Common myeloid progenitor, CD34-positive (primary cell): ENCODE data around the gene GRID2.
"Not testable (repeated sequence)": the region's sequence is repeated elsewhere in the genome, so short reads cannot be mapped to it uniquely, and the experiment has no call there.

Source experiments
- CTCF ChIA-PET: fragments of 350-600 bp; sonication (Branson Sonifier 250); formaldehyde crosslinking; loops from one replicate; lab custom pipeline; 2021; ENCODE audit warnings: antibody characterized with exemption; lab: Charles Lee
- POLR2A ChIA-PET: fragments of 350-600 bp; sonication (Branson Sonifier 250); formaldehyde crosslinking; loops from one replicate; lab custom pipeline; 2021; ENCODE audit warnings: antibody characterized with exemption; lab: Charles Lee
- DNase-seq, 3 donors: peaks; one replicate each; pipeline versions ENCODE4 v3.0.0 to v3.0.0-alpha.2; 2013
- H3K27ac ChIP-seq, 2 experiments: 1 replicate in 1 of 2; 2 replicates in 1 of 2; pipeline ENCODE4 v1.7.0; 2013; ENCODE audit warnings: inconsistent platforms in 2 of 2, low read length in 2 of 2, mild to moderate bottlenecking in 2 of 2, low read depth in 1 of 2, moderate library complexity in 1 of 2; ENCODE audit not compliant: severe bottlenecking in 2 of 2, insufficient read depth in 1 of 2, poor library complexity in 1 of 2
- H3K27me3 ChIP-seq, 5 experiments: replicated peaks in 2 of 5; 1 replicate in 3 of 5; 2 replicates in 2 of 5; pipeline versions ENCODE4 v1.6.1 to v1.7.0; 2013; ENCODE audit warnings: low read length in 4 of 5, mild to moderate bottlenecking in 2 of 5, moderate library complexity in 2 of 5, inconsistent platforms in 1 of 5; ENCODE audit not compliant: insufficient read depth in 5 of 5, control insufficient read depth in 4 of 5
- H3K36me3 ChIP-seq, 4 experiments: 1 replicate in 2 of 4; 2 replicates in 2 of 4; pipeline versions ENCODE4 v1.6.1 to v1.7.0; 2013; ENCODE audit warnings: low read length in 3 of 4, control low read depth in 1 of 4, mild to moderate bottlenecking in 1 of 4; ENCODE audit not compliant: control insufficient read depth in 4 of 4, insufficient read depth in 4 of 4
- H3K4me1 ChIP-seq, 4 experiments: 1 replicate in 3 of 4; 2 replicates in 1 of 4; pipeline versions ENCODE4 v1.6.1 to v1.7.1; 2013; ENCODE audit warnings: low read length in 3 of 4, mild to moderate bottlenecking in 3 of 4, control low read depth in 1 of 4, inconsistent platforms in 1 of 4, moderate library complexity in 1 of 4; ENCODE audit not compliant: control insufficient read depth in 4 of 4, insufficient read depth in 4 of 4; ENCODE audit errors: control extremely low read depth in 1 of 4
- H3K4me3 ChIP-seq, 7 experiments: 1 replicate in 4 of 7; 2 replicates in 3 of 7; pipeline versions ENCODE4 v1.5.1 to v1.7.0; 2013; ENCODE audit warnings: mild to moderate bottlenecking in 7 of 7, low read length in 6 of 7, moderate library complexity in 6 of 7, inconsistent platforms in 2 of 7, low read depth in 2 of 7, control low read depth in 1 of 7; ENCODE audit not compliant: insufficient read depth in 4 of 7, control insufficient read depth in 1 of 7; ENCODE audit errors: extremely low read depth in 1 of 7
- H3K9me3 ChIP-seq, 5 experiments: 1 replicate in 4 of 5; 2 replicates in 1 of 5; pipeline versions ENCODE4 v1.6.1 to v1.7.1; 2013; ENCODE audit warnings: low read length in 4 of 5, mild to moderate bottlenecking in 2 of 5, inconsistent platforms in 1 of 5, low read depth in 1 of 5, moderate library complexity in 1 of 5; ENCODE audit not compliant: control insufficient read depth in 4 of 5, insufficient read depth in 2 of 5; ENCODE audit errors: control extremely low read depth in 1 of 5
- WGBS: methylation state at CpG from one replicate; pipeline ENCODE4 v1.1.5; 2013; ENCODE audit not compliant: insufficient coverage; 5-methylcytosine and 5-hydroxymethylcytosine counted together

GRID2 gene

GRCh38 chr4:92406488-92406887, 102.7 kb downstream of the GRID2 start:
- Histone ChIP-seq H3K36me3 (no peaks in the 10 kb centered on the region), H3K4me3 (no peak overlapping the region), H3K27me3 (no peaks in the 10 kb centered on the region), H3K27ac (no peak overlapping the region), H3K9me3 (no peaks in the 10 kb centered on the region), H3K4me1 (no peaks in the 10 kb centered on the region)
- no CpG with 5 or more reads among the region's 1 CpG for WGBS
- no peak for DNase-seq
- ChIA-PET POLR2A (no interaction called here), CTCF (no interaction called here)

- POLR2A ChIA-PET = no interaction called here
- H3K4me3 ChIP-seq = no peak overlapping the region
- CTCF ChIA-PET = interaction anchor here (0.5 kb wide), 1 partner anchor 119 kb away, joined by 3 read pairs; no protein-coding TSS in a partner anchor
- H3K27ac ChIP-seq = no peak overlapping the region
- H3K9me3 ChIP-seq = no peaks in the 10 kb centered on the region
- no peak for DNase-seq
- no peaks in the 10 kb centered on the region for H3K4me1 ChIP-seq
- H3K36me3 ChIP-seq = no peaks in the 10 kb centered on the region
- H3K27me3 ChIP-seq = no peaks in the 10 kb centered on the region
- WGBS = no CpG with 5 or more reads among the region's 2 CpGs
Measured at GRCh38 chr4:92421920-92422319, 118.2 kb downstream of the GRID2 start.

- no peak overlapping the region for H3K27ac ChIP-seq
- no peaks in the 10 kb centered on the region for H3K27me3 ChIP-seq
- H3K4me3 ChIP-seq = no peak overlapping the region
- H3K9me3 ChIP-seq = no peaks in the 10 kb centered on the region
- no peak for DNase-seq
- no peaks in the 10 kb centered on the region for H3K36me3 ChIP-seq
- H3K4me1 ChIP-seq = no peaks in the 10 kb centered on the region
- 100% methylated on average over 3 of the region's 4 CpGs for WGBS
- ChIA-PET POLR2A (no interaction called here), CTCF (no interaction called here)
Measured at GRCh38 chr4:92433272-92433758, 129.5 kb downstream of the GRID2 start.

GRCh38 chr4:92438722-92439121, 135.0 kb downstream of the GRID2 start:
- H3K36me3 ChIP-seq, CTCF ChIA-PET, H3K4me3 ChIP-seq, H3K4me1 ChIP-seq, H3K9me3 ChIP-seq, DNase-seq, H3K27ac ChIP-seq, H3K27me3 ChIP-seq, POLR2A ChIA-PET: not testable (repeated sequence)
- WGBS = 90% methylated on average over 2 of the region's 6 CpGs

- POLR2A ChIA-PET, H3K4me1 ChIP-seq, DNase-seq: not testable (repeated sequence)
Measured at GRCh38 chr4:92442131-92442530, 138.4 kb downstream of the GRID2 start.

GRCh38 chr4:92444143-92444843, 140.5 kb downstream of the GRID2 start:
- H3K36me3 ChIP-seq, H3K27ac ChIP-seq, H3K27me3 ChIP-seq, CTCF ChIA-PET, POLR2A ChIA-PET, DNase-seq, H3K4me3 ChIP-seq, H3K9me3 ChIP-seq, H3K4me1 ChIP-seq: not testable (repeated sequence)
- 90% methylated on average over 5 of the region's 13 CpGs for WGBS

More at GRCh38 chr4:92442131-92442530, 138.4 kb downstream of the GRID2 start:
- CTCF ChIA-PET, H3K4me3 ChIP-seq, H3K27ac ChIP-seq, H3K27me3 ChIP-seq, H3K36me3 ChIP-seq, H3K9me3 ChIP-seq: not testable (repeated sequence)
- 96% methylated on average over 4 of the region's 20 CpGs for WGBS

GRCh38 chr4:92445127-92445526, 141.4 kb downstream of the GRID2 start:
- POLR2A ChIA-PET = no interaction called here
- Histone ChIP-seq H3K36me3 (no peaks in the 10 kb centered on the region), H3K27ac (no peak overlapping the region), H3K4me3 (no peak overlapping the region), H3K4me1 (no peaks in the 10 kb centered on the region), H3K9me3 (no peaks in the 10 kb centered on the region), H3K27me3 (no peaks in the 10 kb centered on the region)
- no CpG with 5 or more reads among the region's 1 CpG for WGBS
- DNase-seq = no peak
- CTCF ChIA-PET = no interaction called here
